K562 (cell line): ENCODE measurements around the gene HOXB8. TPM values are rescaled to one million over a fixed set of nuclear protein-coding genes. Genes with fewer than 3 reads are reported as not detected.

ENCODE experiments used
- ATAC-seq: fragments of 200-7000 bp; cut with Tn5 transposase; 3 replicates; pipeline ENCODE4 v1.9.1; 2020; ENCODE audit warnings: moderate library complexity
- BruUV-seq: library from RNA; stranded (reverse); fragments of 400-500 nt; replicated peaks from 2 replicates; lab custom pipeline; 2021; lab: Mats Ljungman, UMichigan
- CTCF ChIA-PET: fragments of 300-600 bp; formaldehyde crosslinking; extraction: SDS; loops from one replicate; lab custom pipeline; 2021; ENCODE audit warnings: low intra/inter-chr PET ratio; lab: Yijun Ruan, JAX
- POLR2A ChIA-PET: fragments of 300-600, 350-650 bp; sonication (Branson Sonifier 250); formaldehyde crosslinking; extraction: SDS; loops from one replicate; lab custom pipeline; 2021; ENCODE audit warnings: antibody characterized with exemption, inconsistent platforms; lab: Yijun Ruan, JAX
- DNase-seq, 4 experiments: peaks; one replicate each; pipeline versions ENCODE4 v3.0.0 to v3.0.0-alpha.2; 2011 to 2018; ENCODE audit warnings: low spot score in 3 of 4, mixed read lengths in 3 of 4; ENCODE audit errors: extremely low read depth in 1 of 4
- FAIRE-seq: peaks from 2 replicates; lab custom pipeline; 2011; peaks lifted over from hg19 to GRCh38; lab: Jason Lieb, UNC
- H2AFZ ChIP-seq: 2 replicates; pipeline ENCODE4 v1.6.0; 2011; ENCODE audit warnings: low read depth, low read length, control low read depth, inconsistent platforms
- H3K27ac ChIP-seq: fragments of 200-600 bp; 3 replicates; pipeline ENCODE4 v1.8.0; 2011; ENCODE audit warnings: low read depth, mild to moderate bottlenecking, control low read depth, inconsistent platforms, low read length, moderate library complexity, mixed read lengths; ENCODE audit errors: extremely low read depth
- H3K27me3 ChIP-seq, 2 experiments: fragments of 300-600 bp in 1 of 2; 2 replicates in 1 of 2; 3 replicates in 1 of 2; pipeline versions ENCODE4 v1.6.0 to v1.8.0; 2011; ENCODE audit warnings: inconsistent platforms in 2 of 2, low read length in 2 of 2, mild to moderate bottlenecking in 1 of 2, mixed read lengths in 1 of 2, moderate library complexity in 1 of 2; ENCODE audit not compliant: control insufficient read depth in 2 of 2, insufficient read depth in 2 of 2
- H3K36me3 ChIP-seq: fragments of 300-600 bp; 3 replicates; pipeline ENCODE4 v1.8.0; 2011; ENCODE audit warnings: mild to moderate bottlenecking, low read length, inconsistent platforms; ENCODE audit not compliant: control insufficient read depth, insufficient read depth
- H3K4me1 ChIP-seq, 2 experiments: fragments of 200-600 bp in 1 of 2; replicated peaks in 1 of 2; 2 replicates in 1 of 2; 3 replicates in 1 of 2; pipeline versions ENCODE4 v1.5.1 to v1.8.0; 2011; ENCODE audit warnings: inconsistent platforms in 2 of 2, low read length in 2 of 2, mild to moderate bottlenecking in 1 of 2, mixed read lengths in 1 of 2, moderate library complexity in 1 of 2; ENCODE audit not compliant: control insufficient read depth in 2 of 2, insufficient read depth in 2 of 2
- H3K4me2 ChIP-seq: 2 replicates; pipeline ENCODE4 v1.6.1; 2011; ENCODE audit warnings: low read length, control low read depth, inconsistent platforms, mixed read lengths; ENCODE audit not compliant: insufficient read depth
- H3K4me3 ChIP-seq: fragments of 200-600 bp; sonication (generic), shearing (Covaris generic); 2 replicates; pipeline ENCODE4 v1.5.1; 2016; ENCODE audit warnings: control low read depth, inconsistent platforms
- H3K79me2 ChIP-seq: fragments of 200-600 bp; 3 replicates; pipeline ENCODE4 v1.8.0; 2011; ENCODE audit warnings: low read length, inconsistent platforms; ENCODE audit not compliant: control insufficient read depth, insufficient read depth
- H3K9ac ChIP-seq, 2 experiments: 2 replicates each; pipeline versions ENCODE4 v1.6.0 to v1.6.1; 2011; ENCODE audit warnings: low read depth in 2 of 2, low read length in 2 of 2, control low read depth in 1 of 2, inconsistent platforms in 1 of 2, mild to moderate bottlenecking in 1 of 2, mixed read lengths in 1 of 2; ENCODE audit not compliant: insufficient read depth in 1 of 2
- H3K9me1 ChIP-seq: one replicate; pipeline ENCODE4 v1.6.0; 2011; ENCODE audit warnings: inconsistent platforms, mild to moderate bottlenecking, low read length, moderate library complexity; ENCODE audit not compliant: control insufficient read depth, insufficient read depth
- H3K9me3 ChIP-seq: replicated peaks from 2 replicates; pipeline ENCODE4 v1.5.1; 2011; ENCODE audit warnings: low read depth, low read length, inconsistent platforms; ENCODE audit not compliant: control insufficient read depth, insufficient read depth
- H4K20me1 ChIP-seq: replicated peaks from 2 replicates; pipeline ENCODE4 v1.6.1; 2011; ENCODE audit warnings: low read length, inconsistent platforms, mixed read lengths; ENCODE audit not compliant: control insufficient read depth, insufficient read depth
- DNMT1 ChIP-seq: fragments of 450-650 bp; IDR thresholded peaks from 2 replicates; pipeline ENCODE4 v1.6.1; 2016; ENCODE audit warnings: antibody characterized with exemption, mild to moderate bottlenecking
- MGA ChIP-seq: fragments of 450-650 bp; IDR thresholded peaks from 2 replicates; pipeline ENCODE4 v1.6.1; 2016; ENCODE audit warnings: mild to moderate bottlenecking, moderate library complexity
- MYC ChIP-seq, 2 experiments: fragments of 250-450 bp in 1 of 2; sonication (Bioruptor Pico) in 1 of 2; IDR thresholded peaks; 2 replicates each; pipeline versions ENCODE4 v1.5.1 to v1.6.1; 2012 to 2021; ENCODE audit warnings: low read depth in 2 of 2, borderline replicate concordance in 1 of 2, improper control_type of control experiment in 1 of 2, low read length in 1 of 2, mild to moderate bottlenecking in 1 of 2, moderate library complexity in 1 of 2
- RBM39 ChIP-seq: fragments of 200-400 bp; formaldehyde crosslinking; optimal IDR thresholded peaks from 2 replicates; pipeline ENCODE3; 2018; ENCODE audit warnings: low read depth, low read length
- SPI1 ChIP-seq: IDR thresholded peaks from 2 replicates; pipeline ENCODE4 v1.6.1; 2011; ENCODE audit warnings: low read depth, low read length, control low read depth, borderline replicate concordance
- TFAM ChIP-seq: fragments of 250-450 bp; sonication (Bioruptor Pico); conservative IDR thresholded peaks from 2 replicates; pipeline ENCODE4 v1.5.0; 2021; ENCODE audit warnings: mild to moderate bottlenecking, moderate library complexity
- ZNF212 ChIP-seq: fragments of 450-650 bp; formaldehyde crosslinking; IDR thresholded peaks from 2 replicates; pipeline ENCODE4 v1.4.0; 2020; ENCODE audit warnings: mild to moderate bottlenecking
- in situ Hi-C: fragments of 300-500 bp; cut with MboI; formaldehyde crosslinking; loops from 4 replicates; pipeline ENCODE4 v1.15.0; 2018; ENCODE audit warnings: inconsistent platforms, mixed read lengths
- intact Hi-C: fragments of 100-400 bp; cut with micrococcal nuclease; formaldehyde crosslinking; loops from 2 replicates; pipeline ENCODE4 v1.14.2; 2022
- polyA plus RNA-seq, 8 experiments: library from polyadenylated mRNA; depleted of rRNA in 4 of 8; stranded (reverse) in 5 of 8; unstranded in 3 of 8; fragments of >200 nt; fragmentation: Nextera tagmentation in 2 of 8; fragmentation: Illumina TruSeq in 1 of 8; extraction: Ambion mirVana in 2 of 8; extraction: Trizol in 1 of 8; gene quantifications; 2 replicates each; pipeline versions ENCODE4 v1.2.1 to v1.2.3, GENCODE V29; 2011 to 2014; ENCODE audit warnings: inconsistent platforms in 1 of 8, missing spikeins in 1 of 8
- total RNA-seq, 7 experiments: library from RNA; depleted of rRNA in 6 of 7; stranded (reverse); fragments of >200 nt in 6 of 7; fragmentation: Illumina TruSeq in 2 of 7; extraction: Trizol in 2 of 7; gene quantifications; 2 replicates each; pipeline versions ENCODE4 v1.2.1 to v1.2.3, GENCODE V29; 2011 to 2021; ENCODE audit warnings: low replicate concordance in 1 of 7

The HOXB8 gene
- total and polyA plus RNA-seq, 9 of the 15 experiments (the other 6 are each of a cell fraction or from before 2014, with no cell fraction given): 0.52 to 23.8 (median 3.6) TPM

- TF ChIP-seq SPI1 (peak; percentile 16; the same call in 1 of the 2 replicates), MYC (IDR thresholded peaks at IDR 0.05; ENCODE audit: low read depth, low read length) (0 out of 2 replicates have a peak, but pooled peaks have one; percentile 12), MYC (CRISPR knock-in tag; IDR thresholded peaks at IDR 0.05; ENCODE audit: borderline replicate concordance, low read depth) (no peak), DNMT1 (no peak)
These were observed 48.2 kb upstream of the HOXB8 start (continued) for GRCh38 chr17:48663134-48663924.

- ChIA-PET POLR2A (interaction anchor here (1.2 to 1.4 kb wide), 3 partner anchors 11 to 55 kb away, joined by 3 read pairs; no protein-coding TSS in a partner anchor), CTCF (no interaction called here)
- in situ Hi-C loops (no loop called here), intact Hi-C loops (no loop called here)
- Histone ChIP-seq H3K9me3 (no peaks in the 10 kb centered on the region), H3K9ac (no peak overlapping the region), H4K20me1 (no peaks in the 10 kb centered on the region), H3K4me3 (no peak overlapping the region), H3K27ac (no peak overlapping the region), H3K79me2 (no peaks in the 10 kb centered on the region), H3K4me1 (no peaks in the 10 kb centered on the region), H2AFZ (no peak overlapping the region), H3K4me2 (no peak overlapping the region), H3K9me1 (no peaks in the 10 kb centered on the region), H3K36me3 (no peaks in the 10 kb centered on the region), H3K27me3 (no peaks in the 10 kb centered on the region)
- BruUV-seq: no TSS peak
- FAIRE-seq (no peak), DNase-seq (peak in 1 of 4 experiments; percentile 1), ATAC-seq (no peak)
- no peak for TF ChIP-seq RBM39
- TF ChIP-seq ZNF212 (CRISPR knock-in tag): no peak
- no peak for TF ChIP-seq MGA
- no peak for TF ChIP-seq TFAM (CRISPR knock-in tag)
These were observed 40.8 kb upstream of the HOXB8 start for GRCh38 chr17:48655913-48656312.
